ENCODE data around the gene KCTD1.

The KCTD1 gene

GRCh38 chr18:26524504-26525351 is 23.6 kb downstream of the KCTD1 start:
- TF ChIP-seq POLR2AphosphoS5 (IDR thresholded peaks at IDR 0.05; ENCODE audit: low read depth) (no peak), GABPA (IDR thresholded peaks at IDR 0.05; ENCODE audit: low read depth) (no peak), SPI1 (IDR thresholded peaks at IDR 0.05; ENCODE audit: borderline replicate concordance, low read depth) (no peak)
- TF ChIP-seq, protein P1, sequence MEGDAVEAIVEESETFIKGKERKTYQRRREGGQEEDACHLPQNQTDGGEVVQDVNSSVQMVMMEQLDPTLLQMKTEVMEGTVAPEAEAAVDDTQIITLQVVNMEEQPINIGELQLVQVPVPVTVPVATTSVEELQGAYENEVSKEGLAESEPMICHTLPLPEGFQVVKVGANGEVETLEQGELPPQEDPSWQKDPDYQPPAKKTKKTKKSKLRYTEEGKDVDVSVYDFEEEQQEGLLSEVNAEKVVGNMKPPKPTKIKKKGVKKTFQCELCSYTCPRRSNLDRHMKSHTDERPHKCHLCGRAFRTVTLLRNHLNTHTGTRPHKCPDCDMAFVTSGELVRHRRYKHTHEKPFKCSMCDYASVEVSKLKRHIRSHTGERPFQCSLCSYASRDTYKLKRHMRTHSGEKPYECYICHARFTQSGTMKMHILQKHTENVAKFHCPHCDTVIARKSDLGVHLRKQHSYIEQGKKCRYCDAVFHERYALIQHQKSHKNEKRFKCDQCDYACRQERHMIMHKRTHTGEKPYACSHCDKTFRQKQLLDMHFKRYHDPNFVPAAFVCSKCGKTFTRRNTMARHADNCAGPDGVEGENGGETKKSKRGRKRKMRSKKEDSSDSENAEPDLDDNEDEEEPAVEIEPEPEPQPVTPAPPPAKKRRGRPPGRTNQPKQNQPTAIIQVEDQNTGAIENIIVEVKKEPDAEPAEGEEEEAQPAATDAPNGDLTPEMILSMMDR (IDR thresholded peaks at IDR 0.05; ENCODE audit: insufficient read depth, low read length), result no peak
- TF ChIP-seq, protein P2, sequence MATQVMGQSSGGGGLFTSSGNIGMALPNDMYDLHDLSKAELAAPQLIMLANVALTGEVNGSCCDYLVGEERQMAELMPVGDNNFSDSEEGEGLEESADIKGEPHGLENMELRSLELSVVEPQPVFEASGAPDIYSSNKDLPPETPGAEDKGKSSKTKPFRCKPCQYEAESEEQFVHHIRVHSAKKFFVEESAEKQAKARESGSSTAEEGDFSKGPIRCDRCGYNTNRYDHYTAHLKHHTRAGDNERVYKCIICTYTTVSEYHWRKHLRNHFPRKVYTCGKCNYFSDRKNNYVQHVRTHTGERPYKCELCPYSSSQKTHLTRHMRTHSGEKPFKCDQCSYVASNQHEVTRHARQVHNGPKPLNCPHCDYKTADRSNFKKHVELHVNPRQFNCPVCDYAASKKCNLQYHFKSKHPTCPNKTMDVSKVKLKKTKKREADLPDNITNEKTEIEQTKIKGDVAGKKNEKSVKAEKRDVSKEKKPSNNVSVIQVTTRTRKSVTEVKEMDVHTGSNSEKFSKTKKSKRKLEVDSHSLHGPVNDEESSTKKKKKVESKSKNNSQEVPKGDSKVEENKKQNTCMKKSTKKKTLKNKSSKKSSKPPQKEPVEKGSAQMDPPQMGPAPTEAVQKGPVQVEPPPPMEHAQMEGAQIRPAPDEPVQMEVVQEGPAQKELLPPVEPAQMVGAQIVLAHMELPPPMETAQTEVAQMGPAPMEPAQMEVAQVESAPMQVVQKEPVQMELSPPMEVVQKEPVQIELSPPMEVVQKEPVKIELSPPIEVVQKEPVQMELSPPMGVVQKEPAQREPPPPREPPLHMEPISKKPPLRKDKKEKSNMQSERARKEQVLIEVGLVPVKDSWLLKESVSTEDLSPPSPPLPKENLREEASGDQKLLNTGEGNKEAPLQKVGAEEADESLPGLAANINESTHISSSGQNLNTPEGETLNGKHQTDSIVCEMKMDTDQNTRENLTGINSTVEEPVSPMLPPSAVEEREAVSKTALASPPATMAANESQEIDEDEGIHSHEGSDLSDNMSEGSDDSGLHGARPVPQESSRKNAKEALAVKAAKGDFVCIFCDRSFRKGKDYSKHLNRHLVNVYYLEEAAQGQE (IDR thresholded peaks at IDR 0.05; ENCODE audit: insufficient replicate concordance, low read depth), result no peak
- no peak overlapping the region for H3K4me3 ChIP-seq (replicated peaks; ENCODE audit: insufficient read depth, low read length)
- DNase-seq (ENCODE audit: low read depth in 1 of 2, low spot score in 1 of 2), result no peak
- H3K27ac ChIP-seq (replicated peaks), result no peak overlapping the region
- H3K27me3 ChIP-seq (ENCODE audit: insufficient read depth, poor library complexity, severe bottlenecking), result peaks cover 3% of the 10 kb centered on the region

DNA sequence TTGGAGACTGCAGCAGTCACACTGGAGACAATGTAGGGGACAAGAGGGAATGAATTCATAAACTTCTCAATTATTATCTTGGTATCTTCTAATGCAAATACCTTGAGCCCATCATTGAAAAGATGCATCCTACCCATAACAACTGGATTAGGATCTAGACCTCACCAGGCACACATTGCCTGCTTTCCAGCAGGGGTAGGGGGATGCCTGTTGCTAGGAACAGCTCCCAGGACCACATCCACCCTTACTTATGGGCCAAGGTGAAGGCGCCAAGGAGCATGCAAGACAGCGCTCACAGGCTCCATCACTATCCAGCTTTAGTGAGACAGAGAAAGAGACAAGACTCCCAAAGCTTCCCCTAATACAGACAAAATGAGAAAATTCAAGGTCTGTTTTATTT is 24.4 kb downstream of the KCTD1 start:
- H3K27ac ChIP-seq (replicated peaks), result no peak overlapping the region
- TF ChIP-seq GABPA (IDR thresholded peaks at IDR 0.05; ENCODE audit: low read depth) (no peak), SPI1 (IDR thresholded peaks at IDR 0.05; ENCODE audit: borderline replicate concordance, low read depth) (no peak), POLR2AphosphoS5 (IDR thresholded peaks at IDR 0.05; ENCODE audit: low read depth) (no peak)
- TF ChIP-seq, protein P2 (IDR thresholded peaks at IDR 0.05; ENCODE audit: insufficient replicate concordance, low read depth), result no peak
- TF ChIP-seq, protein P1 (IDR thresholded peaks at IDR 0.05; ENCODE audit: insufficient read depth, low read length), result no peak
- H3K27me3 ChIP-seq (ENCODE audit: insufficient read depth, poor library complexity, severe bottlenecking), result peaks cover 9% of the 10 kb centered on the region
- H3K4me3 ChIP-seq (replicated peaks; ENCODE audit: insufficient read depth, low read length), result no peak overlapping the region
- no peak for DNase-seq (ENCODE audit: low read depth in 1 of 2, low spot score in 1 of 2)

GRCh38 chr18:26521617-26522016 is 26.7 kb downstream of the KCTD1 start:
- Histone ChIP-seq H3K27ac (replicated peaks) (no peak overlapping the region), H3K4me3 (replicated peaks; ENCODE audit: insufficient read depth, low read length) (no peak overlapping the region), H3K27me3 (ENCODE audit: insufficient read depth, poor library complexity, severe bottlenecking) (peaks cover 9% of the 10 kb centered on the region)
- TF ChIP-seq SPI1 (IDR thresholded peaks at IDR 0.05; ENCODE audit: borderline replicate concordance, low read depth), result no peak
- no peak for TF ChIP-seq GABPA (IDR thresholded peaks at IDR 0.05; ENCODE audit: low read depth)
- TF ChIP-seq, protein P1 (IDR thresholded peaks at IDR 0.05; ENCODE audit: insufficient read depth, low read length), result no peak
- no peak for TF ChIP-seq POLR2AphosphoS5 (IDR thresholded peaks at IDR 0.05; ENCODE audit: low read depth)
- TF ChIP-seq, protein P2 (IDR thresholded peaks at IDR 0.05; ENCODE audit: insufficient replicate concordance, low read depth), result no peak
- no peak for DNase-seq (ENCODE audit: low read depth in 1 of 2, low spot score in 1 of 2)
